HG02870 (cell line): ENCODE data around the gene EVC2.

Experiments used
- ATAC-seq: cut with Tn5 transposase; IDR thresholded peaks from one replicate; pipeline ENCODE4 v1.9.1; 2021; ENCODE audit warnings: mild to moderate bottlenecking, moderate library complexity; ENCODE audit not compliant: unreplicated experiment

The EVC2 gene

GRCh38 chr4:5686338-5686737 is 22.0 kb downstream of the EVC2 start:
- no peak for ATAC-seq

- ATAC-seq = no peak
These were observed 23.1 kb downstream of the EVC2 start for GRCh38 chr4:5685296-5685695.

GRCh38 chr4:5683566-5683965 is 24.8 kb downstream of the EVC2 start:
- ATAC-seq = no peak

GRCh38 chr4:5678977-5679376 is 29.4 kb downstream of the EVC2 start:
- ATAC-seq = no peak

GRCh38 chr4:5676763-5677162 is 31.6 kb downstream of the EVC2 start:
- no peak for ATAC-seq

GRCh38 chr4:5666741-5667140 is 41.6 kb downstream of the EVC2 start:
- ATAC-seq = no peak

- ATAC-seq = no peak
These were observed 43.6 kb downstream of the EVC2 start for GRCh38 chr4:5664778-5665177.

- no peak for ATAC-seq
These were observed 45.8 kb downstream of the EVC2 start for GRCh38 chr4:5662555-5662954.

- no peak for ATAC-seq
These were observed 47.1 kb downstream of the EVC2 start for GRCh38 chr4:5661237-5661636.

GRCh38 chr4:5660185-5660584 is 48.2 kb downstream of the EVC2 start:
- ATAC-seq = no peak

GRCh38 chr4:5658974-5659373 is 49.4 kb downstream of the EVC2 start:
- ATAC-seq = no peak

- ATAC-seq = no peak
These were observed 51.9 kb downstream of the EVC2 start for GRCh38 chr4:5656415-5656814.

- ATAC-seq = no peak
These were observed 53.6 kb downstream of the EVC2 start for GRCh38 chr4:5654791-5655190.

GRCh38 chr4:5651089-5651488 is 57.3 kb downstream of the EVC2 start:
- ATAC-seq = no peak

- ATAC-seq = no peak
These were observed 58.3 kb downstream of the EVC2 start for GRCh38 chr4:5650040-5650439.

GRCh38 chr4:5647351-5647750 is 61.0 kb downstream of the EVC2 start:
- no peak for ATAC-seq

- no peak for ATAC-seq
These were observed 68.3 kb downstream of the EVC2 start for GRCh38 chr4:5640096-5640495.

- no peak for ATAC-seq
These were observed 68.8 kb downstream of the EVC2 start for GRCh38 chr4:5639556-5639955.

GRCh38 chr4:5638976-5639375 is 69.4 kb downstream of the EVC2 start:
- ATAC-seq = no peak

GRCh38 chr4:5638316-5638715 is 70.0 kb downstream of the EVC2 start:
- no peak for ATAC-seq

- no peak for ATAC-seq
These were observed 71.3 kb downstream of the EVC2 start for GRCh38 chr4:5636766-5637670.

GRCh38 chr4:5635826-5636195 is 72.5 kb downstream of the EVC2 start:
- ATAC-seq = no peak

- no peak for ATAC-seq
These were observed 75.8 kb downstream of the EVC2 start for GRCh38 chr4:5632571-5632970.
